ENCODE results near the gene SLC4A11. TPM values are rescaled to one million over a fixed set of nuclear protein-coding genes. Genes with fewer than 3 reads are reported as not detected.
"Not testable (repeated sequence)": the region's sequence is repeated elsewhere in the genome, so short reads cannot be mapped to it uniquely, and the experiment has no call there.

The SLC4A11 gene
- total RNA-seq, 1 experiment from 2014 or later, result 16.4 TPM

- Histone ChIP-seq H3K4me1 (no peaks in the 10 kb centered on the region), H3K9me3 (replicated peaks) (no peaks in the 10 kb centered on the region), H3K4me3 (no peak overlapping the region), H3K27ac (no peak overlapping the region), H3K27me3 (no peaks in the 10 kb centered on the region), H3K36me3 (peaks cover 3% of the 10 kb centered on the region; the same call in 1 of the 2 replicates)
- DNase-seq, result no peak
Observed at GRCh38 chr20:3189561-3190131, 49.3 kb downstream of the SLC4A11 start.

- Histone ChIP-seq H3K4me3 (no peak overlapping the region), H3K4me1 (no peaks in the 10 kb centered on the region; the same call in 1 of the 2 replicates), H3K9me3 (replicated peaks) (no peaks in the 10 kb centered on the region), H3K36me3 (no peaks in the 10 kb centered on the region), H3K27ac (no peak overlapping the region), H3K27me3 (no peaks in the 10 kb centered on the region)
- no peak for DNase-seq
Observed at GRCh38 chr20:3188823-3189413, 50.1 kb downstream of the SLC4A11 start.

- H3K4me3 ChIP-seq; H3K36me3 ChIP-seq; H3K27me3 ChIP-seq; H3K4me1 ChIP-seq; H3K27ac ChIP-seq; H3K9me3 ChIP-seq (replicated peaks); DNase-seq: not testable (repeated sequence)
Observed at GRCh38 chr20:3187861-3188260, 51.1 kb downstream of the SLC4A11 start.

GRCh38 chr20:3183896-3184612 is 54.9 kb downstream of the SLC4A11 start:
- no peak for DNase-seq
- H3K27ac ChIP-seq, result no peak overlapping the region
- H3K36me3 ChIP-seq, result no peaks in the 10 kb centered on the region
- H3K9me3 ChIP-seq (replicated peaks), result no peaks in the 10 kb centered on the region
- H3K27me3 ChIP-seq, result no peaks in the 10 kb centered on the region
- H3K4me3 ChIP-seq, result no peak overlapping the region
- H3K4me1 ChIP-seq, result no peaks in the 10 kb centered on the region; the same call in 1 of the 2 replicates

GRCh38 chr20:3182429-3182828 is 56.6 kb downstream of the SLC4A11 start:
- not testable (repeated sequence) for DNase-seq; H3K9me3 ChIP-seq (replicated peaks); H3K4me3 ChIP-seq; H3K27me3 ChIP-seq; H3K36me3 ChIP-seq; H3K27ac ChIP-seq; H3K4me1 ChIP-seq

GRCh38 chr20:3181270-3181669 is 57.7 kb downstream of the SLC4A11 start:
- H3K36me3 ChIP-seq, result no peaks in the 10 kb centered on the region
- H3K27ac ChIP-seq, result no peak overlapping the region
- no peaks in the 10 kb centered on the region for H3K27me3 ChIP-seq
- no peaks in the 10 kb centered on the region for H3K9me3 ChIP-seq (replicated peaks)
- H3K4me1 ChIP-seq, result no peaks in the 10 kb centered on the region; the same call in 1 of the 2 replicates
- no peak overlapping the region for H3K4me3 ChIP-seq
- no peak for DNase-seq

- Histone ChIP-seq H3K9me3 (replicated peaks) (no peaks in the 10 kb centered on the region), H3K4me3 (no peak overlapping the region), H3K36me3 (no peaks in the 10 kb centered on the region), H3K4me1 (peaks cover 2% of the 10 kb centered on the region), H3K27ac (no peak overlapping the region), H3K27me3 (no peaks in the 10 kb centered on the region)
- no peak for DNase-seq
Observed at GRCh38 chr20:3180319-3180718, 58.7 kb downstream of the SLC4A11 start.

GRCh38 chr20:3177746-3178485 is 61.1 kb downstream of the SLC4A11 start:
- no peak for DNase-seq
- Histone ChIP-seq H3K27ac (no peak overlapping the region), H3K4me1 (peaks cover 8% of the 10 kb centered on the region), H3K36me3 (no peaks in the 10 kb centered on the region), H3K4me3 (no peak overlapping the region), H3K27me3 (no peaks in the 10 kb centered on the region), H3K9me3 (replicated peaks) (no peaks in the 10 kb centered on the region)

Other genes with a start within 250 kb of the SLC4A11 start
- 0.43 TPM in 1 of 2 replicates, not detected in the other for gene GNRH2, start 195.6 kb downstream of the SLC4A11 start, total RNA-seq (2014; rRNA removed; shearing (Covaris generic))
- 46.2 and 46.5 TPM in 2 replicates for gene MRPS26, start 193.1 kb downstream of the SLC4A11 start, total RNA-seq (2014; rRNA removed; shearing (Covaris generic))
- gene OXT, start 167.6 kb downstream of the SLC4A11 start, total RNA-seq (2014; rRNA removed; shearing (Covaris generic)), result not detected in 2 replicates
- gene AVP, start 154.5 kb downstream of the SLC4A11 start, total RNA-seq (2014; rRNA removed; shearing (Covaris generic)), result not detected in 2 replicates
- 20.2 and 21.0 TPM in 2 replicates for gene FASTKD5, start 79.3 kb downstream of the SLC4A11 start, total RNA-seq (2014; rRNA removed; shearing (Covaris generic))
- 5.2 and 5.8 TPM in 2 replicates for gene UBOX5, start 79.3 kb downstream of the SLC4A11 start, total RNA-seq (2014; rRNA removed; shearing (Covaris generic))
- 3.2 and 3.4 TPM in 2 replicates for gene LZTS3, start 65.6 kb downstream of the SLC4A11 start, total RNA-seq (2014; rRNA removed; shearing (Covaris generic))
- gene DDRGK1, start 34.5 kb downstream of the SLC4A11 start, total RNA-seq (2014; rRNA removed; shearing (Covaris generic)), result 15.5 and 16.4 TPM in 2 replicates
- gene ITPA, start 29.7 kb downstream of the SLC4A11 start, total RNA-seq (2014; rRNA removed; shearing (Covaris generic)), result 46.4 and 46.5 TPM in 2 replicates
- gene DNAAF9, start 168.5 kb upstream of the SLC4A11 start, total RNA-seq (2014; rRNA removed; shearing (Covaris generic)), result 10.7 and 11.0 TPM in 2 replicates
- gene ATRN, start 231.8 kb upstream of the SLC4A11 start, total RNA-seq (2014; rRNA removed; shearing (Covaris generic)), result 27.0 and 27.9 TPM in 2 replicates

Measured in SJCRH30 (cell line).